GM12878 (cell line): ENCODE measurements around the gene ANKRD55. TPM values are rescaled to one million over a fixed set of nuclear protein-coding genes. Genes with fewer than 3 reads are reported as not detected.

Experiments
- ATF2 ChIP-seq: IDR thresholded peaks from 2 replicates; pipeline ENCODE4 v1.6.1; 2012; ENCODE audit warnings: low read length, inconsistent platforms
- BCL11A ChIP-seq: IDR thresholded peaks from 2 replicates; pipeline ENCODE4 v1.6.1; 2011; ENCODE audit warnings: low read depth, low read length
- BCL3 ChIP-seq: IDR thresholded peaks from 2 replicates; pipeline ENCODE4 v1.6.1; 2011; ENCODE audit warnings: borderline replicate concordance, low read depth, mild to moderate bottlenecking, moderate library complexity, low read length; ENCODE audit not compliant: insufficient read depth, poor library complexity, severe bottlenecking
- CBX5 ChIP-seq: sonication (generic); IDR thresholded peaks from 2 replicates; pipeline ENCODE4 v1.6.1; 2016; ENCODE audit warnings: low read depth, moderate library complexity, mild to moderate bottlenecking, inconsistent platforms
- CHD1 ChIP-seq: IDR thresholded peaks from 2 replicates; pipeline ENCODE4 v1.6.1; 2012; ENCODE audit warnings: low read depth, low read length, improper control_type of control experiment
- FOXK2 ChIP-seq: fragments of 450-650 bp; IDR thresholded peaks from 2 replicates; pipeline ENCODE4 v1.6.1; 2017; ENCODE audit warnings: mild to moderate bottlenecking, moderate library complexity
- HDGF ChIP-seq: fragments of 450-650 bp; IDR thresholded peaks from 2 replicates; pipeline ENCODE4 v1.6.1; 2016; ENCODE audit warnings: antibody characterized with exemption
- JUND ChIP-seq: IDR thresholded peaks from 2 replicates; pipeline ENCODE4 v1.6.1; 2012; ENCODE audit warnings: low read depth, mild to moderate bottlenecking, low read length, improper control_type of control experiment, moderate library complexity
- NBN ChIP-seq: fragments of 450-650 bp; IDR thresholded peaks from 2 replicates; pipeline ENCODE4 v1.6.1; 2016
- NFIC ChIP-seq: IDR thresholded peaks from 2 replicates; pipeline ENCODE4 v1.6.1; 2012; ENCODE audit warnings: low read depth, mild to moderate bottlenecking, inconsistent platforms, low read length, moderate library complexity
- NR2C1 ChIP-seq: fragments of 450-650 bp; IDR thresholded peaks from 2 replicates; pipeline ENCODE4 v1.6.1; 2017; ENCODE audit warnings: antibody characterized with exemption, mild to moderate bottlenecking, moderate library complexity
- POLR2AphosphoS2 ChIP-seq: IDR thresholded peaks from 2 replicates; pipeline ENCODE4 v1.6.1; 2011; ENCODE audit warnings: low read depth, mild to moderate bottlenecking, low read length, improper control_type of control experiment, moderate library complexity
- POLR2AphosphoS5 ChIP-seq: IDR thresholded peaks from 2 replicates; pipeline ENCODE4 v1.6.1; 2011; ENCODE audit warnings: mild to moderate bottlenecking, low read length, inconsistent platforms
- RAD51 ChIP-seq: fragments of 450-650 bp; IDR thresholded peaks from 2 replicates; pipeline ENCODE4 v1.6.1; 2016; ENCODE audit warnings: moderate library complexity, mild to moderate bottlenecking, inconsistent platforms
- RB1 ChIP-seq: fragments of 450-650 bp; formaldehyde crosslinking; IDR thresholded peaks from 2 replicates; pipeline ENCODE4 v1.6.1; 2017; ENCODE audit warnings: mild to moderate bottlenecking, borderline replicate concordance
- RELB ChIP-seq: fragments of 450-650 bp; IDR thresholded peaks from 2 replicates; pipeline ENCODE4 v1.6.1; 2017; ENCODE audit warnings: low read depth, mild to moderate bottlenecking, moderate library complexity
- SPI1 ChIP-seq: IDR thresholded peaks from 2 replicates; pipeline ENCODE4 v1.6.1; 2011; ENCODE audit warnings: low read depth, mild to moderate bottlenecking, low read length, moderate library complexity, borderline replicate concordance; ENCODE audit not compliant: insufficient read depth
- TAF1 ChIP-seq: IDR thresholded peaks from 2 replicates; pipeline ENCODE4 v1.6.1; 2011; ENCODE audit warnings: mild to moderate bottlenecking, low read depth, low read length, borderline replicate concordance
- polyA plus RNA-seq, 11 experiments: library from polyadenylated mRNA; depleted of rRNA in 4 of 11; unstranded in 6 of 11; stranded (reverse) in 5 of 11; fragments of >200 nt; fragmentation: Nextera tagmentation in 4 of 11; fragmentation: Illumina TruSeq in 1 of 11; extraction: Ambion mirVana in 4 of 11; extraction: Trizol in 1 of 11; gene quantifications; 1 replicate in 1 of 11; 2 replicates in 10 of 11; pipeline versions ENCODE4 v1.2.1 to v1.2.3, GENCODE V29; 2011 to 2016; ENCODE audit warnings: inconsistent platforms in 2 of 11, missing spikeins in 2 of 11, low read depth in 1 of 11
- total RNA-seq, 4 experiments: library from RNA; depleted of rRNA in 3 of 4; stranded (reverse); fragments of >200 nt in 3 of 4; fragmentation: Illumina TruSeq in 1 of 4; extraction: Trizol in 1 of 4; gene quantifications; 2 replicates each; pipeline versions ENCODE4 v1.2.1 to v1.2.3, GENCODE V29; 2013 to 2021
- TF ChIP-seq, protein P1 (sequence below): fragments of 450-650 bp; formaldehyde crosslinking; IDR thresholded peaks from 2 replicates; pipeline ENCODE4 v1.4.0; 2022; ENCODE audit warnings: mild to moderate bottlenecking, moderate library complexity
- TF ChIP-seq, protein P2 (sequence below): fragments of 450-650 bp; IDR thresholded peaks from 2 replicates; pipeline ENCODE4 v1.6.1; 2017; ENCODE audit warnings: mild to moderate bottlenecking, low read depth, inconsistent platforms; ENCODE audit not compliant: poor library complexity, severe bottlenecking

Gene ANKRD55
- total and polyA plus RNA-seq, 10 of the 15 experiments (the other 5 are each of a cell fraction or from before 2014, with no cell fraction given), result 0.04 TPM; not detected in 9

GRCh38 chr5:56270568-56271392 is 37.6 kb upstream of the ANKRD55 start (continued):
- TF ChIP-seq, protein P1, sequence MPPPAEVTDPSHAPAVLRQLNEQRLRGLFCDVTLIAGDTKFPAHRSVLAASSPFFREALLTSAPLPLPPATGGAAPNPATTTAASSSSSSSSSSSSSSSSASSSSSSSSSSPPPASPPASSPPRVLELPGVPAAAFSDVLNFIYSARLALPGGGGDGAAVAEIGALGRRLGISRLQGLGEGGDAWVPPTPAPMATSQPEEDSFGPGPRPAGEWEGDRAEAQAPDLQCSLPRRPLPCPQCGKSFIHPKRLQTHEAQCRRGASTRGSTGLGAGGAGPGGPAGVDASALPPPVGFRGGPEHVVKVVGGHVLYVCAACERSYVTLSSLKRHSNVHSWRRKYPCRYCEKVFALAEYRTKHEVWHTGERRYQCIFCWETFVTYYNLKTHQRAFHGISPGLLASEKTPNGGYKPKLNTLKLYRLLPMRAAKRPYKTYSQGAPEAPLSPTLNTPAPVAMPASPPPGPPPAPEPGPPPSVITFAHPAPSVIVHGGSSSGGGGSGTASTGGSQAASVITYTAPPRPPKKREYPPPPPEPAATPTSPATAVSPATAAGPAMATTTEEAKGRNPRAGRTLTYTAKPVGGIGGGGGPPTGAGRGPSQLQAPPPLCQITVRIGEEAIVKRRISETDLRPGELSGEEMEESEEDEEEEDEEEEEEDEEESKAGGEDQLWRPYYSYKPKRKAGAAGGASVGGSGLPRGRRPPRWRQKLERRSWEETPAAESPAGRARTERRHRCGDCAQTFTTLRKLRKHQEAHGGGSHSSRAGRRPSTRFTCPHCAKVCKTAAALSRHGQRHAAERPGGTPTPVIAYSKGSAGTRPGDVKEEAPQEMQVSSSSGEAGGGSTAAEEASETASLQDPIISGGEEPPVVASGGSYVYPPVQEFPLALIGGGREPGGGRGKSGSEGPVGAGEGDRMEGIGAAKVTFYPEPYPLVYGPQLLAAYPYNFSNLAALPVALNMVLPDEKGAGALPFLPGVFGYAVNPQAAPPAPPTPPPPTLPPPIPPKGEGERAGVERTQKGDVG (CRISPR knock-in tag), result no peak
- TF ChIP-seq FOXK2, result no peak
- peak; percentile 15; the same call in 1 of the 2 replicates for TF ChIP-seq SPI1
- TF ChIP-seq HDGF, result no peak
- TF ChIP-seq NR2C1, result no peak
- TF ChIP-seq POLR2AphosphoS2, result no peak
- TF ChIP-seq CBX5, result no peak
- TF ChIP-seq BCL11A, result no peak
- no peak for TF ChIP-seq CHD1
- no peak for TF ChIP-seq JUND
- TF ChIP-seq RAD51, result no peak
- TF ChIP-seq NBN, result 0 out of 2 replicates have a peak, but pooled peaks have one; percentile 36
- no peak for TF ChIP-seq ATF2
- TF ChIP-seq BCL3, result no peak
- no peak for TF ChIP-seq RELB
- TF ChIP-seq, protein P2, sequence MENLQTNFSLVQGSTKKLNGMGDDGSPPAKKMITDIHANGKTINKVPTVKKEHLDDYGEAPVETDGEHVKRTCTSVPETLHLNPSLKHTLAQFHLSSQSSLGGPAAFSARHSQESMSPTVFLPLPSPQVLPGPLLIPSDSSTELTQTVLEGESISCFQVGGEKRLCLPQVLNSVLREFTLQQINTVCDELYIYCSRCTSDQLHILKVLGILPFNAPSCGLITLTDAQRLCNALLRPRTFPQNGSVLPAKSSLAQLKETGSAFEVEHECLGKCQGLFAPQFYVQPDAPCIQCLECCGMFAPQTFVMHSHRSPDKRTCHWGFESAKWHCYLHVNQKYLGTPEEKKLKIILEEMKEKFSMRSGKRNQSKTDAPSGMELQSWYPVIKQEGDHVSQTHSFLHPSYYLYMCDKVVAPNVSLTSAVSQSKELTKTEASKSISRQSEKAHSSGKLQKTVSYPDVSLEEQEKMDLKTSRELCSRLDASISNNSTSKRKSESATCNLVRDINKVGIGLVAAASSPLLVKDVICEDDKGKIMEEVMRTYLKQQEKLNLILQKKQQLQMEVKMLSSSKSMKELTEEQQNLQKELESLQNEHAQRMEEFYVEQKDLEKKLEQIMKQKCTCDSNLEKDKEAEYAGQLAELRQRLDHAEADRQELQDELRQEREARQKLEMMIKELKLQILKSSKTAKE, result peak; percentile 48
- peak; percentile 66; the same call in 1 of the 2 replicates for TF ChIP-seq RB1
- no peak for TF ChIP-seq POLR2AphosphoS5
- TF ChIP-seq NFIC, result no peak
- TF ChIP-seq TAF1, result no peak
